NOMO-1 treated with dmso at 0.1 percent for 144 hours (cell line): ENCODE results near the gene SYNPO.

Source experiments
- DNase-seq: peaks from one replicate; lab custom pipeline; 2025; ENCODE audit not compliant: unreplicated experiment; lab: John Stamatoyannopoulos, UW

Gene SYNPO

DNA sequence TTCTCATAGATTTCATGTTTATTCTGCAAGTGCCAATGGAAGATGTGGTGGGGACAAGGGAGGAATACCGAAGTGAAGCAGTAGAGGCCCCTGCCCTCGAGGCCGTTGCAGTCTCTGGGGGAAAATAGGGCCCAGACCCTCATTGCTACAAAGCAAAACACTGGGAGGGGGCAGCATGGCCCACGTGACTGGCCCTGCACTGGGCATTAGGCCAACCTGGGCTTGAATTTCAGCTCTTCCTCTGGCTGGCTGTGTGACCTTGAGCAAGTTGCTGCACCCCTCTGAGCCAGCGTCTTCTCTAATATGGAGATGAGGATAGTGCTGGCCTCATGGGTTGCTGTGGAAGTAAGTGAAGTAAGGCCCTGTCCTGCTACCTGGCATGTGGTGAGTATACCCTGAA, 709 bp upstream of the SYNPO start:
- no peak for DNase-seq

DNA sequence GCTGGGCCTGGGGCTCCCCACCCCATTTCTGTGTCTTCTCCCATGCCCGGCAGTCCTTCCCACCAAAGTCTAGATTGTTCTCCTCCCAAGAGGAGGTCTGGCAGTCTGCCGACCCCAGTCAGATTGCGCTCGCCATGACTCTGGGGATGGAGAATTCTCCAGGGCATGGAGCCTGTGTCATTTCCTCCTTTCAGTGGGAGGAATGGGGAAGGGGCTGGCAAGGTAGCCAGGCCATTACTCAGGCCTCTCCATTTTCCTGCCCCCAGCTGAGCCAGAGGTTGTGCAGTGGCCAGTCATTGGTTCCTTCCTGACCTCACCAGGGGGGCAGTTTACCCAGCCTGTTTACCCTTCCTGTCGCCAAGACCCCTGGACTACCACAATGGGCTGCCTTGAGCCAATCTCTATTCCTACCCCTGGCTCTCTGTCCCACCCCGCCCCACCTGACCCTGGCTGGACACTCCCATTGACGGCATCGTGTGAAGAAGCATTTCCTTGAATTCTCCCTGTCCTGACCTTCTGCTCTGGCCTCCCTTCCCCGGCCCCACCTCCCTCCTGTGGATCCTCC, 628 bp downstream of the SYNPO start:
- DNase-seq = no peak

DNA sequence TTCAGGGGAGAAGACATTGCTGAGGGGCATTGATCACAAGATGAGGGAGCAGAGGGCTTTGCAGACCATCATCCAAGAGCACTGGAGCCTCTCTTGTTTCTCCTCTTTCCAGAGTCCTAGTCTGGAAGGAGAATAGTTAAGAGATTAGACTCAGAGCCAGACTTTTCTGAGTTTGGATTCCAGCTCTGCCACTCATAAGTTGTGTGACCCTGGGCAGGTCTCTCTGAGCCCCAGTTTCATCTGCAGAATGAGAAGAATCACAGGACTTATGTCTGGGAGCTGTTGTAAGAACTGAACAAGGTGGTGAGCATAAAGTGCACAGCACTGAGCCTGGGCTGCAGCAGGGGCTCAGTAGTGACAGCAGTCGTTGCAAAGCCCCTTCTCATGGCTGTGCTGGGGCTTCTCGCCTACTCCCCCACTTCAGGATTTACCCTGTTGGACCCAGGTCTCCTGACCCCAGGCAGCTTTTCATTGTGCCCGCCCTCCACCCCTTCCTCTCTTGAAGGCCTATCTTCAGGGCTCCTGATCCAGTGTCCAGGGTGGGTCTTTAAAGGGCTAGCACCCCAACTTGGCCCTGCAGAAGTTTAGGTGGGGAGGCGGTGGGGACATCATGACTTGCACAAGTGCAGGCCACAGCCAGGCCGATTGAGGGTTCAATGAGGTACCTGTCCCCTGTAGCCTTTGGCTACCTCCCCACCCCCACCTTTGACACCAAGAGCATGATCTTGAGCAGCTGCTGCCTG, 1.5 kb downstream of the SYNPO start:
- no peak for DNase-seq

- no peak for DNase-seq
Measured at GRCh38 chr5:150642567-150642927, 2.1 kb downstream of the SYNPO start.

GRCh38 chr5:150642991-150643710, 2.7 kb downstream of the SYNPO start:
- no peak for DNase-seq

GRCh38 chr5:150644058-150644457, 3.6 kb downstream of the SYNPO start:
- no peak for DNase-seq

GRCh38 chr5:150644514-150644913, 4.1 kb downstream of the SYNPO start:
- DNase-seq = no peak

GRCh38 chr5:150645070-150645700, 4.7 kb downstream of the SYNPO start:
- DNase-seq = no peak

DNA sequence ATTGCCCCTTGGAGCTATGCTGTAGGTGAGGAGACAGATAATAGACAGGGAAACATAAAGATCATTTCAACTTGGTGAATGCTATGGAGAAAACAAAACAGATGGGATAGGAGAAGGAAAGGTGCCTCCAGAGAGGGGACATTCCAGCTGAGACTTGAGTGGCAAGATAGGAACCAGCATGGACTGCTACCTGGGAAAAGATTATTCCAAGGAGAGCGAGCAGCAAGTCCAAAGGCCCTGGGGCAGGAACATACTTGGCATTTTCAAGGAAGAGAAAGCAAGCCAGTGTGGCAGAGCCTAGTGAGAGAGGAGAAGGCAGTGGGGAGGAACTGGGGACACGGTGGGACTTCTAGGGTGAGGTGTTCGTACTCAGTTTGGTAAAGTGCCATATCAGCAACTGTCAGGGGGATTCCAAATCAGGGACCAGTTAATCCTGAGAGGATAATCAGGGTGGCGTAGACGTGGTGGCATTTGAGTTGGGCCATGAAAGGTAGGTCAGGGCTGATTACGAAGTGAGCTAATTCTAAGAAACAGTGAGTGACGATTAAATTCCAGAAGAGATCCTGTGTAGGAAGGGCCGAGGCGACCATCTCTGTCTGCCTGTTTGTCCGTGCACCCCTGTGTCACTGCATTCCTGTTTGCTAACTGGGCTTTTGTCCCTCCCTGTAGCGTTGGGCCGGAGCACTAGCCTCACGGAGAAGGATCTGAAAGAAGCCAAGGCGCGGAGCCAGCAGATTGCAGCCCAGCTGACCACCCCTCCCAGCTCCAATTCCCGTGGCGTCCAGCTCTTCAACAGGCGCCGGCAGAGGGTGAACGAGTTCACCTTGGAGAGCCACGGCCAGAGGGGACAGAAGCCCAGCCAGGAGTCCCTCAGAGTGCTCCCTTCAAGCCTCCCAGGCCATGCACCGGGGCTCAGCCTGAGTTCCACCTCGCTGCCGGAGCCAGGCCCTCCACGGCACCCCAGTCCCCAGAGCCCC, 7.1 kb downstream of the SYNPO start:
- no peak for DNase-seq

GRCh38 chr5:150648294-150649107, 8.0 kb downstream of the SYNPO start:
- no peak for DNase-seq

- no peak for DNase-seq
Measured at GRCh38 chr5:150649108-150650020, 8.9 kb downstream of the SYNPO start.

- no peak for DNase-seq
Measured at GRCh38 chr5:150650021-150651006, 9.9 kb downstream of the SYNPO start.

- no peak for DNase-seq
Measured at GRCh38 chr5:150651382-150651781, 10.9 kb downstream of the SYNPO start.

GRCh38 chr5:150651924-150652671, 11.6 kb downstream of the SYNPO start:
- no peak for DNase-seq

- no peak for DNase-seq
Measured at GRCh38 chr5:150653145-150653761, 12.8 kb downstream of the SYNPO start.

- DNase-seq = no peak
Measured at GRCh38 chr5:150653762-150654556, 13.5 kb downstream of the SYNPO start.
